NCI-H146 treated with DMSO at 0.1 percent for 48 hours (cell line): ENCODE measurements around the gene FIS1.
"Not testable (repeated sequence)": the region's sequence is repeated elsewhere in the genome, so short reads cannot be mapped to it uniquely, and the experiment has no call there.

Source experiments
- DNase-seq: peaks from one replicate; lab custom pipeline; 2025; ENCODE audit not compliant: unreplicated experiment; lab: John Stamatoyannopoulos, UW

Gene FIS1

DNA sequence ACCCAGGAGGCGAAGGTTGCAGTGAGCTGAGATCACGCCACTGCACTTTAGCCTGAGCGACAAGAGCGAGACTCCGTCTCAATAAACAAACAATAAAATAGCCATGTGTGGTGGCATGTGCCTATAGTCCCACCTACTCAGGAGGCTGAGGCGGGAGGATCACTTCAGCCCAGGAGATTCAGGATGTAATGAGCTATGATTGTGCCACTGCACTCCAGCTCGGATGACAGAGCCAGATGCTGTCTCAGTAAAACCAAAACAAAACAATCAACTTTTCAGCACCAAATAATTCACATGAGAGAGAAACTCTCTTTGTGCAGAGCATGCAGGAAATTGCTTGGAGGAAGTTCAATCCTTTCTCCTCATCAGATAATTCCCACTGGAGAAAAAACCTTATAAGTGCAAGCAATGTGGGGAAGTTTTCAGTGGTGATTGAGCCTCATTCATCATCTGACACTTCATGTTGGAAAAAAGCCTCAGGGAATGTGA is 13.4 kb upstream of the FIS1 start:
- no peak for DNase-seq

GRCh38 chr7:101255796-101256195 is 10.9 kb upstream of the FIS1 start:
- DNase-seq: no peak

DNA sequence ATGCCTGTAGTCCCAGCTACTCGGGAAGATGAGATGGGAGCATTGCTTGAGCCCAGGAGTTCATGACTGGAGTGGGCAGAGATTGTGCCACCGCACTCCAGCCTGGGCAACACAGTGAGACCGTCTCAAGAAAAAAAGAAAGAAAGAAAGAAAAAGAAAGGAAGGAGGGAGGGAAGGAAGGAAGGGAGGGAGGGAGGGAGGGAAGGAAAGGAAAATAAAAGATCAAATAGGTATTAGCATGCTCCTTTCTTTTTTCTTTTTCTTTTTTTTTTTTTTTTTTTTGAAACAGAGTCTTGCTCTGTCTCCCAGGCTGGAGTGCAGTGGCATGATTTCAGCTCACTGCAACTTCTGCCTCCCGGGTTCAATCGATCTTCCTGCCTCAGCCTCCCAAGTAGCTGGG is 8.3 kb upstream of the FIS1 start:
- DNase-seq: not testable (repeated sequence)

DNA sequence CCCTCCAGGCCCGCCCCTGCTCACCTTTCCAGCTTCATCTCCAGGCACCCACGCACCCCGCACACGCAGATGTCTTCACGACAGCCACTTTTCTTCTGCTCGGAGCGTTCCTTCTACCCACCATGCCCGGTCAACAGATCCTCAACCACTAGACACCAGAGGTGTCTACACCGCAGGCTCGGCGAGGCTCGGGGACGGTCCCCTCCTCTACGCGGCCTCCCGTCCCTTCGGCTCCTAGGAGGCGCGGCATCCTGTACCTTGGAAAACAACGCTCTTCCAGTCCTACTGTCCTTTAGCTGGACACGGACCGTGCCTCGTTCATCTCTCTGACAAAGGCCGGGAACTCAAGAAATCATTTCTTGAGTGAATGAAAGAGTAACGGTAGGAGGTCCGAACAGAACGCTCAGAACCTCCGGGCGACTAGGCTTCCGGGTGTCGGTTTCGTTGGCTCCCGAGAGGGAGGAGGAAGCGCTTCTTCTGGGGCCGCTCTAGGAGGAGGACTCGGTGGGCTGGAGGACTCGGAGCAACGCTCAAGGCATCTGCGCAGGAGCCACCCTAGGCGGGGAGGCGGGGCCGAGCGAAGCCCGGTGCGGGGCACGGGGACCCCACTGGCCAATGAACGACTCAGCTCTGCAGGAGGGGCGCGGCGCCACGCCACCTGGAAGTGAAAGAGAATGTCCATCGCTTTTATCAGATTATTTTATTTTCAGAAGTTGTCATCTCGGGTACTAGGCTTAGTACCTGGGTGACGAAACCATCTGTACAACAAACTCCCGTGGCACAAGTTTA is 7.2 kb upstream of the FIS1 start:
- peak; percentile 93 for DNase-seq

- DNase-seq: no peak
Observed at GRCh38 chr7:101250324-101250723, 5.4 kb upstream of the FIS1 start.

GRCh38 chr7:101248276-101248675 is 3.4 kb upstream of the FIS1 start:
- no peak for DNase-seq

GRCh38 chr7:101245147-101245668 is 327 bp upstream of the FIS1 start:
- no peak for DNase-seq

GRCh38 chr7:101243646-101244374 is 1.1 kb downstream of the FIS1 start:
- DNase-seq: no peak

GRCh38 chr7:101241443-101242349 is 3.2 kb downstream of the FIS1 start:
- no peak for DNase-seq

DNA sequence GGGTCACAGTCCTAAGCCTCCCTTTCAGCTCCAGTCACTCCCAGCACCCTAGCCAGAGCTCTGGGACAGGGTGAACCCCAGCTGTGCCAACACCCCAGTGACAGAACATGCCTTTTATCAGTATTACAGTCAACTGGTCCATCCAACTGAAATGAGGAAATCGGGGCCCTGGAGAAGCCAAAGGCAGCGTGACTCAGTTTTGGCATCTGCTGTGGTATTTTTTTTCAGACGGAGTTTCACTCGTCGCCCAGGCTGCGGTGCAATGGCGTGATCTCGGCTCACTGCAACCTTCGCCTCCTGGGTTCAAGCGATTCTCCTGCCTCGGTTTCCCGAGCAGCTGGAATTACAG is 3.9 kb downstream of the FIS1 start:
- no peak for DNase-seq

- DNase-seq: no peak
Observed at GRCh38 chr7:101240226-101241014, 4.5 kb downstream of the FIS1 start.

- no peak for DNase-seq
Observed at GRCh38 chr7:101239951-101240220, 5.0 kb downstream of the FIS1 start.

- DNase-seq: no peak
Observed at GRCh38 chr7:101239191-101239950, 5.5 kb downstream of the FIS1 start.

- DNase-seq: no peak
Observed at GRCh38 chr7:101238226-101239182, 6.4 kb downstream of the FIS1 start.

- DNase-seq: no peak
Observed at GRCh38 chr7:101237206-101238067, 7.4 kb downstream of the FIS1 start, which contains the start of gene CLDN15. Gene CLDN15, minus strand, starts transcription at chr7:101237802. Its CDS starts 221 bp downstream, at chr7:101237581.

- DNase-seq: no peak
Observed at GRCh38 chr7:101236292-101236835, 8.5 kb downstream of the FIS1 start.

DNA sequence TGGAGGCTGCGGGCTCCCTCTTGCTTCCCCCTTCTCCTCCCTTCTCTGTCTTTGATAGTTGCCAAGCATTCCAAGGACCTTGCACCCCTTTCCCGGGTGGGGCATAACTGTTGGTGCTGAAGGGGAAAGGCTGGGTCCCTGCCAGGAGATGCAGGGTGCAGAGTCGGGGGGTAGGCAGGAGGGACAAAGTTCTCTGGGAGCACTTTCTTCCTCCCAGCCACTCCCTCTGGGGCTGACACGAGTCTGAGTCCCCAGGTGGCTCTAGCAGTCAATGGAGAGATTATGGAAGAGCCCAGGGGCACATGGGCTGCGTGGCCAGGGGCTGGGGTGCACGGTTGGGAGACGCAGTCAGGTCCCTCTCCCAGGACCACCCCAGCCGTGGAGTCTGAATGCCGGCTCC is 9.4 kb downstream of the FIS1 start:
- no peak for DNase-seq
